GM23338 (cell line): ENCODE results near the gene FAM149B1. TPM values are rescaled to one million over a fixed set of nuclear protein-coding genes. Genes with fewer than 3 reads are reported as not detected.

ENCODE experiments used
- ATAC-seq: fragments of 200-7000 bp; cut with Tn5 transposase; 3 replicates; pipeline ENCODE4 v1.9.1; 2020
- DNase-seq: peaks from one replicate; pipeline ENCODE4 v3.0.0-alpha.2; 2015; ENCODE audit warnings: low spot score
- H2AFZ ChIP-seq: fragments of 200-600 bp; sonication (generic); 2 replicates; pipeline ENCODE4 v1.8.0; 2016; ENCODE audit warnings: antibody characterized with exemption, mild to moderate bottlenecking, moderate library complexity
- H3F3A ChIP-seq: fragments of 200-600 bp; sonication (generic); replicated peaks from 2 replicates; pipeline ENCODE4 v1.8.0; 2017; ENCODE audit warnings: antibody characterized with exemption, mixed run types, low read depth
- H3K27ac ChIP-seq: fragments of 200-600 bp; sonication (generic); 2 replicates; pipeline ENCODE4 v1.6.1; 2016; ENCODE audit warnings: low read depth
- H3K27me3 ChIP-seq: fragments of 200-600 bp; sonication (generic); 2 replicates; pipeline ENCODE4 v1.8.0; 2016; ENCODE audit warnings: mild to moderate bottlenecking, mixed run types, moderate library complexity; ENCODE audit not compliant: insufficient read depth
- H3K36me3 ChIP-seq: fragments of 200-600 bp; sonication (generic); 2 replicates; pipeline ENCODE4 v1.8.0; 2016; ENCODE audit warnings: mild to moderate bottlenecking; ENCODE audit not compliant: insufficient read depth
- H3K4me1 ChIP-seq: fragments of 200-600 bp; sonication (generic); 2 replicates; pipeline ENCODE4 v1.8.0; 2016; ENCODE audit warnings: mild to moderate bottlenecking, moderate library complexity; ENCODE audit not compliant: insufficient read depth
- H3K4me2 ChIP-seq: fragments of 200-600 bp; sonication (generic); 2 replicates; pipeline ENCODE4 v1.7.1; 2017; ENCODE audit warnings: mixed run types
- H3K4me3 ChIP-seq: fragments of 200-600 bp; sonication (generic); 2 replicates; pipeline ENCODE4 v1.6.1; 2016; ENCODE audit warnings: mixed run types
- H3K79me2 ChIP-seq: fragments of 200-600 bp; sonication (generic); replicated peaks from 2 replicates; pipeline ENCODE4 v1.8.0; 2017; ENCODE audit warnings: mild to moderate bottlenecking; ENCODE audit not compliant: insufficient read depth
- H3K9me2 ChIP-seq: fragments of 200-600 bp; sonication (generic); 2 replicates; pipeline ENCODE4 v1.8.0; 2017; ENCODE audit not compliant: insufficient read depth
- H4K20me1 ChIP-seq: fragments of 200-600 bp; sonication (generic); replicated peaks from 2 replicates; pipeline ENCODE4 v1.8.0; 2017; ENCODE audit warnings: mild to moderate bottlenecking; ENCODE audit not compliant: insufficient read depth
- H3K27ac Mint-ChIP-seq: 2 replicates; pipeline ENCODE4 v1.8.0; 2020; ENCODE audit warnings: inconsistent platforms, mild to moderate bottlenecking, moderate library complexity, mixed read lengths
- H3K27me3 Mint-ChIP-seq: 3 replicates; pipeline ENCODE4 v1.8.0; 2022; ENCODE audit warnings: low read depth, mild to moderate bottlenecking, moderate library complexity, mixed read lengths, inconsistent platforms; ENCODE audit not compliant: insufficient read depth, poor library complexity
- H3K36me3 Mint-ChIP-seq: 3 replicates; pipeline ENCODE4 v1.8.0; 2021; ENCODE audit warnings: low read depth, mild to moderate bottlenecking, inconsistent platforms, moderate library complexity, mixed read lengths
- H3K4me1 Mint-ChIP-seq: 3 replicates; pipeline ENCODE4 v1.8.0; 2020; ENCODE audit warnings: mild to moderate bottlenecking, inconsistent platforms, mixed read lengths
- H3K4me3 Mint-ChIP-seq: 3 replicates; pipeline ENCODE4 v1.8.0; 2021; ENCODE audit warnings: moderate library complexity, mild to moderate bottlenecking, inconsistent platforms, mixed read lengths
- H3K9me3 Mint-ChIP-seq: 3 replicates; pipeline ENCODE4 v1.8.0; 2020; ENCODE audit warnings: moderate library complexity, mild to moderate bottlenecking, inconsistent platforms, mixed read lengths
- EZH2 ChIP-seq: fragments of 200-600 bp; sonication (generic); IDR thresholded peaks from one replicate; pipeline ENCODE4 v1.8.0; 2017; ENCODE audit warnings: antibody characterized with exemption, mild to moderate bottlenecking, low read depth; ENCODE audit not compliant: unreplicated experiment
- EZH2phosphoT487 ChIP-seq: fragments of 200-600 bp; sonication (generic); IDR thresholded peaks from one replicate; pipeline ENCODE4 v1.8.1; 2018; ENCODE audit warnings: antibody characterized with exemption; ENCODE audit not compliant: unreplicated experiment
- NANOG ChIP-seq: IDR thresholded peaks from 2 replicates; pipeline ENCODE4 v1.6.1; 2016; ENCODE audit warnings: antibody characterized with exemption, borderline replicate concordance
- polyA plus RNA-seq: library from polyadenylated mRNA; unstranded; fragments of >200 nt; fragmentation: Nextera tagmentation; extraction: Ambion mirVana; gene quantifications from 2 replicates; pipeline ENCODE4 v1.2.1, GENCODE V29; 2016
- total RNA-seq: library from RNA; depleted of rRNA; stranded (reverse); fragments of >200 nt; shearing (Covaris generic); gene quantifications from 2 replicates; pipeline ENCODE4 v1.2.3, GENCODE V29; 2014
- TF ChIP-seq, protein P1 (sequence below): fragments of 250-450 bp; sonication (Bioruptor Pico); IDR thresholded peaks from 2 replicates; pipeline ENCODE4 v1.5.0; 2020; ENCODE audit warnings: mild to moderate bottlenecking, moderate library complexity
- TF ChIP-seq, protein P2 (sequence below): IDR thresholded peaks from one replicate; pipeline ENCODE4 v1.6.1; 2018; ENCODE audit warnings: antibody characterized with exemption; ENCODE audit not compliant: unreplicated experiment

The FAM149B1 gene
- total and polyA plus RNA-seq, 2 experiments from 2014 or later, result 11.2 to 19.3 TPM

DNA sequence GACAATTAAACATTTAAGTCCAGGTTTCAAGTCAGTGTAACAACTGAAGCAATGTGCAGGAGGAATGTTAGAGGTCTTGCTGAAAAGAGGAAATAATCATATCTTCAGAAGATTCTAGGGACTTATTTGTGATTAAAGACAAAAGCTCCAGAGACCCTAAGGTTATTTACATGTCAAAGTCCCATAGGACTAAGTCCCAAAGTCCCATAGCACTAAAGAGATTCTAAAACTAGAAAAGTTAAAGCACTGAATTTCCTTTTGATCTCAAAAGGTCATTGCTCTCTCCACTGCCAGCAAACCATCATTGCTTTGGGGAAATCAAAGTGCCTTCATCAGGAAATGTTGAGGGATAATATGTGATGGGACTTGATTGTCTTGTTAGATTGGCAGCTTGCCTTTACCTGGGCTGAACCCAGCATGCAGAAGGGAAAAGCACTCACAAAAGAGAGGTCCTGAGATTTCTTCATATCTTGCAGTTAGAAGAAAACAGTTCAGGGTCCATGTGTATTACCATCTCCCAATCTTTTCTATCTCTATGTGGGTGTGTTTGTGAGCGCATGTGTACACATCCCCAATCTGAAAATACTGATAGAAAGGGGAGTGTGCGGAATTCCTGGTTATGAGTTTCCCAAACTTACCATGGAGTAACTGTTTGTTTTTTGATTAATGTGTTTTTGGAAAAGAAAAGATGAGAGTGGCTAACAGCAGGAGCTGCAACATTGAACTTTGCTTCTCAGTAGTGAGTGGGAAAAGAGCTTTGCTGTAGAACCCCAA is 35.8 kb upstream of the FAM149B1 start:
- no peak overlapping the region for H3K27ac Mint-ChIP-seq
- TF ChIP-seq EZH2phosphoT487 (no peak), EZH2 (no peak)
- TF ChIP-seq, protein P1, sequence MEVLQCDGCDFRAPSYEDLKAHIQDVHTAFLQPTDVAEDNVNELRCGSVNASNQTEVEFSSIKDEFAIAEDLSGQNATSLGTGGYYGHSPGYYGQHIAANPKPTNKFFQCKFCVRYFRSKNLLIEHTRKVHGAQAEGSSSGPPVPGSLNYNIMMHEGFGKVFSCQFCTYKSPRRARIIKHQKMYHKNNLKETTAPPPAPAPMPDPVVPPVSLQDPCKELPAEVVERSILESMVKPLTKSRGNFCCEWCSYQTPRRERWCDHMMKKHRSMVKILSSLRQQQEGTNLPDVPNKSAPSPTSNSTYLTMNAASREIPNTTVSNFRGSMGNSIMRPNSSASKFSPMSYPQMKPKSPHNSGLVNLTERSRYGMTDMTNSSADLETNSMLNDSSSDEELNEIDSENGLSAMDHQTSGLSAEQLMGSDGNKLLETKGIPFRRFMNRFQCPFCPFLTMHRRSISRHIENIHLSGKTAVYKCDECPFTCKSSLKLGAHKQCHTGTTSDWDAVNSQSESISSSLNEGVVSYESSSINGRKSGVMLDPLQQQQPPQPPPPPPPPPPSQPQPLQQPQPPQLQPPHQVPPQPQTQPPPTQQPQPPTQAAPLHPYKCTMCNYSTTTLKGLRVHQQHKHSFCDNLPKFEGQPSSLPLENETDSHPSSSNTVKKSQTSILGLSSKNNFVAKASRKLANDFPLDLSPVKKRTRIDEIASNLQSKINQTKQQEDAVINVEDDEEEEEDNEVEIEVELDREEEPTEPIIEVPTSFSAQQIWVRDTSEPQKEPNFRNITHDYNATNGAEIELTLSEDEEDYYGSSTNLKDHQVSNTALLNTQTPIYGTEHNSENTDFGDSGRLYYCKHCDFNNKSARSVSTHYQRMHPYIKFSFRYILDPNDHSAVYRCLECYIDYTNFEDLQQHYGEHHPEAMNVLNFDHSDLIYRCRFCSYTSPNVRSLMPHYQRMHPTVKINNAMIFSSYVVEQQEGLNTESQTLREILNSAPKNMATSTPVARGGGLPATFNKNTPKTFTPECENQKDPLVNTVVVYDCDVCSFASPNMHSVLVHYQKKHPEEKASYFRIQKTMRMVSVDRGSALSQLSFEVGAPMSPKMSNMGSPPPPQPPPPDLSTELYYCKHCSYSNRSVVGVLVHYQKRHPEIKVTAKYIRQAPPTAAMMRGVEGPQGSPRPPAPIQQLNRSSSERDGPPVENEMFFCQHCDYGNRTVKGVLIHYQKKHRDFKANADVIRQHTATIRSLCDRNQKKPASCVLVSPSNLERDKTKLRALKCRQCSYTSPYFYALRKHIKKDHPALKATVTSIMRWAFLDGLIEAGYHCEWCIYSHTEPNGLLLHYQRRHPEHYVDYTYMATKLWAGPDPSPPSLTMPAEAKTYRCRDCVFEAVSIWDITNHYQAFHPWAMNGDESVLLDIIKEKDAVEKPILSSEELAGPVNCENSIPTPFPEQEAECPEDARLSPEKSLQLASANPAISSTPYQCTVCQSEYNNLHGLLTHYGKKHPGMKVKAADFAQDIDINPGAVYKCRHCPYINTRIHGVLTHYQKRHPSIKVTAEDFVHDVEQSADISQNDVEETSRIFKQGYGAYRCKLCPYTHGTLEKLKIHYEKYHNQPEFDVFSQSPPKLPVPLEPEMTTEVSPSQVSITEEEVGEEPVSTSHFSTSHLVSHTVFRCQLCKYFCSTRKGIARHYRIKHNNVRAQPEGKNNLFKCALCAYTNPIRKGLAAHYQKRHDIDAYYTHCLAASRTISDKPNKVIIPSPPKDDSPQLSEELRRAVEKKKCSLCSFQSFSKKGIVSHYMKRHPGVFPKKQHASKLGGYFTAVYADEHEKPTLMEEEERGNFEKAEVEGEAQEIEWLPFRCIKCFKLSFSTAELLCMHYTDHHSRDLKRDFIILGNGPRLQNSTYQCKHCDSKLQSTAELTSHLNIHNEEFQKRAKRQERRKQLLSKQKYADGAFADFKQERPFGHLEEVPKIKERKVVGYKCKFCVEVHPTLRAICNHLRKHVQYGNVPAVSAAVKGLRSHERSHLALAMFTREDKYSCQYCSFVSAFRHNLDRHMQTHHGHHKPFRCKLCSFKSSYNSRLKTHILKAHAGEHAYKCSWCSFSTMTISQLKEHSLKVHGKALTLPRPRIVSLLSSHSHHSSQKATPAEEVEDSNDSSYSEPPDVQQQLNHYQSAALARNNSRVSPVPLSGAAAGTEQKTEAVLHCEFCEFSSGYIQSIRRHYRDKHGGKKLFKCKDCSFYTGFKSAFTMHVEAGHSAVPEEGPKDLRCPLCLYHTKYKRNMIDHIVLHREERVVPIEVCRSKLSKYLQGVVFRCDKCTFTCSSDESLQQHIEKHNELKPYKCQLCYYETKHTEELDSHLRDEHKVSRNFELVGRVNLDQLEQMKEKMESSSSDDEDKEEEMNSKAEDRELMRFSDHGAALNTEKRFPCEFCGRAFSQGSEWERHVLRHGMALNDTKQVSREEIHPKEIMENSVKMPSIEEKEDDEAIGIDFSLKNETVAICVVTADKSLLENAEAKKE (CRISPR knock-in tag), result no peak
- ATAC-seq, result no peak
- Histone ChIP-seq H3K4me3 (no peak overlapping the region), H4K20me1 (0 out of 2 replicates have a peak, but pooled peaks cover 10% of the 10 kb centered on the region), H3K79me2 (no peaks in the 10 kb centered on the region), H3K27ac (no peak overlapping the region), H3K36me3 (peaks cover 54% of the 10 kb centered on the region), H3F3A (no peaks in the 10 kb centered on the region), H3K9me2 (no peaks in the 10 kb centered on the region), H2AFZ (no peak overlapping the region), H3K4me2 (no peak overlapping the region), H3K27me3 (no peaks in the 10 kb centered on the region), H3K4me1 (no peaks in the 10 kb centered on the region)
- no peaks in the 10 kb centered on the region for H3K9me3 Mint-ChIP-seq
- H3K36me3 Mint-ChIP-seq, result peaks cover 54% of the 10 kb centered on the region
- no peaks in the 10 kb centered on the region for H3K4me1 Mint-ChIP-seq
- no peak for DNase-seq
- no peak overlapping the region for H3K4me3 Mint-ChIP-seq
- H3K27me3 Mint-ChIP-seq, result peaks cover 2% of the 10 kb centered on the region

DNA sequence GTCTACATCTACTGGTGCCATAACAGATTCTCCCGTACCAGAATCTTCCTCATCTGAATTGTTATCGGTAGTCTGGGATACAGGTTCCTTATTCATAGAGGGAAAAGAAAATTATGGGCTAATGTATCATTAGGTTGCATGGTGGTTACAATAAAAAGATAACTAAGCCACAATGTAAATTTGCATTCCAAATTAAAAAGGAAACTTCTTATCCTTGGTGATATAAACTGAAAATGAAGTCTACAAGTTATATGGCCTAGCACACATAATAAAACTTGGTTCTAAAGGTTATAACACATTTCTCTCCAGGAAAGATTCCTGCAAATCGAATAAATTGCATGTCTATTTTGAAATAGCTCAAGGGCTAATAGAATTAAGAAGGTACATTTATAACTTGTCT is 33.2 kb upstream of the FAM149B1 start:
- Mint-ChIP-seq H3K9me3 (no peaks in the 10 kb centered on the region), H3K36me3 (peaks cover 68% of the 10 kb centered on the region), H3K27me3 (peaks cover 2% of the 10 kb centered on the region), H3K27ac (no peak overlapping the region), H3K4me1 (no peaks in the 10 kb centered on the region), H3K4me3 (no peak overlapping the region)
- Histone ChIP-seq H3K4me3 (no peak overlapping the region), H3F3A (no peaks in the 10 kb centered on the region), H3K79me2 (no peaks in the 10 kb centered on the region), H4K20me1 (0 out of 2 replicates have a peak, but pooled peaks cover 7% of the 10 kb centered on the region), H3K27ac (no peak overlapping the region), H3K4me2 (no peak overlapping the region), H2AFZ (no peak overlapping the region), H3K9me2 (no peaks in the 10 kb centered on the region), H3K4me1 (no peaks in the 10 kb centered on the region), H3K36me3 (peaks cover 55% of the 10 kb centered on the region), H3K27me3 (no peaks in the 10 kb centered on the region)
- DNase-seq (no peak), ATAC-seq (no peak)
- TF ChIP-seq NANOG (no peak), EZH2 (no peak)
- TF ChIP-seq, protein P2, sequence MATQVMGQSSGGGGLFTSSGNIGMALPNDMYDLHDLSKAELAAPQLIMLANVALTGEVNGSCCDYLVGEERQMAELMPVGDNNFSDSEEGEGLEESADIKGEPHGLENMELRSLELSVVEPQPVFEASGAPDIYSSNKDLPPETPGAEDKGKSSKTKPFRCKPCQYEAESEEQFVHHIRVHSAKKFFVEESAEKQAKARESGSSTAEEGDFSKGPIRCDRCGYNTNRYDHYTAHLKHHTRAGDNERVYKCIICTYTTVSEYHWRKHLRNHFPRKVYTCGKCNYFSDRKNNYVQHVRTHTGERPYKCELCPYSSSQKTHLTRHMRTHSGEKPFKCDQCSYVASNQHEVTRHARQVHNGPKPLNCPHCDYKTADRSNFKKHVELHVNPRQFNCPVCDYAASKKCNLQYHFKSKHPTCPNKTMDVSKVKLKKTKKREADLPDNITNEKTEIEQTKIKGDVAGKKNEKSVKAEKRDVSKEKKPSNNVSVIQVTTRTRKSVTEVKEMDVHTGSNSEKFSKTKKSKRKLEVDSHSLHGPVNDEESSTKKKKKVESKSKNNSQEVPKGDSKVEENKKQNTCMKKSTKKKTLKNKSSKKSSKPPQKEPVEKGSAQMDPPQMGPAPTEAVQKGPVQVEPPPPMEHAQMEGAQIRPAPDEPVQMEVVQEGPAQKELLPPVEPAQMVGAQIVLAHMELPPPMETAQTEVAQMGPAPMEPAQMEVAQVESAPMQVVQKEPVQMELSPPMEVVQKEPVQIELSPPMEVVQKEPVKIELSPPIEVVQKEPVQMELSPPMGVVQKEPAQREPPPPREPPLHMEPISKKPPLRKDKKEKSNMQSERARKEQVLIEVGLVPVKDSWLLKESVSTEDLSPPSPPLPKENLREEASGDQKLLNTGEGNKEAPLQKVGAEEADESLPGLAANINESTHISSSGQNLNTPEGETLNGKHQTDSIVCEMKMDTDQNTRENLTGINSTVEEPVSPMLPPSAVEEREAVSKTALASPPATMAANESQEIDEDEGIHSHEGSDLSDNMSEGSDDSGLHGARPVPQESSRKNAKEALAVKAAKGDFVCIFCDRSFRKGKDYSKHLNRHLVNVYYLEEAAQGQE, result no peak
